Activated CD8-positive, alpha-beta T cell treated with anti-CD3 and anti-CD28 coated beads for 36 hours (primary cell): ENCODE data around the gene SPAG16. TPM values are rescaled to one million over a fixed set of nuclear protein-coding genes. Genes with fewer than 3 reads are reported as not detected.

Experiments
- ATAC-seq: fragments of 200-7000 bp; cut with Tn5 transposase; one replicate; pipeline ENCODE4 v1.10.0; 2021; ENCODE audit warnings: mild to moderate bottlenecking, moderate library complexity
- CTCF ChIA-PET: fragments of 350-600 bp; sonication (Branson Sonifier 250); formaldehyde crosslinking; loops from one replicate; lab custom pipeline; 2021; ENCODE audit warnings: antibody characterized with exemption; lab: Charles Lee
- POLR2A ChIA-PET: fragments of 350-600 bp; sonication (Branson Sonifier 250); formaldehyde crosslinking; loops from one replicate; lab custom pipeline; 2021; ENCODE audit warnings: antibody characterized with exemption; lab: Charles Lee
- DNase-seq: peaks from one replicate; pipeline ENCODE4 v3.0.0-alpha.2; 2020
- H3K27ac Mint-ChIP-seq: one replicate; pipeline ENCODE4 v1.8.0; 2021; ENCODE audit warnings: mild to moderate bottlenecking, mixed read lengths
- H3K27me3 Mint-ChIP-seq: one replicate; pipeline ENCODE4 v1.8.0; 2021; ENCODE audit warnings: mixed read lengths
- H3K36me3 Mint-ChIP-seq: one replicate; pipeline ENCODE4 v1.8.0; 2021; ENCODE audit warnings: low read depth, mixed read lengths
- H3K4me1 Mint-ChIP-seq: one replicate; pipeline ENCODE4 v1.8.0; 2021; ENCODE audit warnings: low read depth, mixed read lengths
- H3K4me3 Mint-ChIP-seq: one replicate; pipeline ENCODE4 v1.8.0; 2021; ENCODE audit warnings: mild to moderate bottlenecking, moderate library complexity, mixed read lengths
- H3K9me3 Mint-ChIP-seq: one replicate; pipeline ENCODE4 v1.8.0; 2021; ENCODE audit warnings: mixed read lengths
- intact Hi-C: fragments of 100-400 bp; cut with micrococcal nuclease; formaldehyde crosslinking; loops from one replicate; pipeline ENCODE4 v1.10.0; 2022
- total RNA-seq, 2 experiments: library from RNA; stranded (reverse); gene quantifications; one replicate each; pipeline ENCODE4 v1.2.3, GENCODE V29; 2021
- TF ChIP-seq, protein P1 (sequence below): fragments of 200-600 bp; IDR thresholded peaks from one replicate; pipeline ENCODE4 v1.8.0; 2022; ENCODE audit warnings: antibody characterized with exemption, mild to moderate bottlenecking

The SPAG16 gene
- total RNA-seq, result 10 to 100 TPM in 1 of 2 experiments, 1 to 10 TPM in 1; 9.4 to 11.7 TPM

DNA sequence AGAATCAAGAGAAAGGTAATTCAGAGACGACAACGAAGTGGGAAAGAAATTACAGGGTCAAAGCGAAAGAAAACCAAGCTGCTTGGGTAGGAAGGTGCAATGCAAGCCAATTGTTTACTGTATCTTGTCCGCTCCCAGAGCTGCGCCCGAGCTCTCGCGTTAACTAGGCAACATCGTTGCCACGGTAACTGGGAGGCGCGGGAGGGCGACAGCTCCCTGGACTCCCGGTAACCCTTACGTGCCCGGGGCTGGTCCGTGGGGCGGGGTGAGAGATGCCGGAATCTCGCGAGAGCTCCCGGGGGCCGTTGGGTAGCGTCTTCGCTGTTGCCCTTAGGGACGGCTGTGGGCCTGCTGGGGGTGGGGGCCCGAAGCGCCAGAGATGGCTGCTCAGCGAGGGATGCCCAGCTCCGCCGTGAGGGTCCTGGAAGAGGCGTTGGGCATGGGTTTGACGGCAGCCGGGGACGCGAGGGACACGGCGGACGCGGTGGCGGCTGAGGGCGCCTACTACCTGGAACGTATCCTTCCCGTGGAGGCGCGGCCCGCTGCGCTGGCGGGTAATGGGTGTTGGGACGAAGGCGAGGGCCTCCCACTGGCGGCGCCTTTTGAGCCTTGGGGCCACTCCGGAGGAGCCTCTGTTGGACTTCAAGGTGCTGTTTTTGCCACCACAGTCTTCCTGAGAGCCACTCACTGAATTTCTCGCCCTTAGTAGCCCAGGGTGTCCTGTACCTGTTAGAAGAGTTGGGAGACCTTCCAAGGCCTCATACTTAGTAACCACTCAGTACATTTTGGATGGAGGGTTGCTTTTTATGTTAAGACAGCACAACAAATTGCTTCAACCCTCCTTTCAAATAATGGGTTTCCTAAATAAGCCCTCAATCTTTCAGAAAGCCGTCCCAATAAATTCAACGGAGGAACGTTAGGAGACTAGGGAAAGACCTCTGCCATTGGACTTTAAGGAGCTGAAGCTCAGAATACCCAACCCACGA, at the start of gene SPAG16:
TSS of gene SPAG16 (plus strand) at position 360 of the 986 bp plus-strand sequence.
- Mint-ChIP-seq H3K4me1 (peaks cover 24% of the 10 kb centered on the region), H3K27me3 (no peaks in the 10 kb centered on the region), H3K4me3 (peak within 1 kb of the TSS; percentile 84), H3K27ac (peak within 1 kb of the TSS; percentile 89), H3K36me3 (no peaks in the 10 kb centered on the region), H3K9me3 (no peaks in the 10 kb centered on the region)
- intact Hi-C loops, result no loop called here
- POLR2A ChIA-PET, result interaction anchor here (1.1 kb wide), 2 partner anchors 9 kb away, joined by 3 read pairs; no protein-coding TSS in a partner anchor
- DNase-seq (peak; percentile 99), ATAC-seq (peak; percentile 99)
- CTCF ChIA-PET, result interaction anchor here (0.7 to 1.6 kb wide), 4 partner anchors 7 to 37 kb away, joined by 4 to 5 read pairs (median 4); no protein-coding TSS in a partner anchor
- TF ChIP-seq, protein P1, sequence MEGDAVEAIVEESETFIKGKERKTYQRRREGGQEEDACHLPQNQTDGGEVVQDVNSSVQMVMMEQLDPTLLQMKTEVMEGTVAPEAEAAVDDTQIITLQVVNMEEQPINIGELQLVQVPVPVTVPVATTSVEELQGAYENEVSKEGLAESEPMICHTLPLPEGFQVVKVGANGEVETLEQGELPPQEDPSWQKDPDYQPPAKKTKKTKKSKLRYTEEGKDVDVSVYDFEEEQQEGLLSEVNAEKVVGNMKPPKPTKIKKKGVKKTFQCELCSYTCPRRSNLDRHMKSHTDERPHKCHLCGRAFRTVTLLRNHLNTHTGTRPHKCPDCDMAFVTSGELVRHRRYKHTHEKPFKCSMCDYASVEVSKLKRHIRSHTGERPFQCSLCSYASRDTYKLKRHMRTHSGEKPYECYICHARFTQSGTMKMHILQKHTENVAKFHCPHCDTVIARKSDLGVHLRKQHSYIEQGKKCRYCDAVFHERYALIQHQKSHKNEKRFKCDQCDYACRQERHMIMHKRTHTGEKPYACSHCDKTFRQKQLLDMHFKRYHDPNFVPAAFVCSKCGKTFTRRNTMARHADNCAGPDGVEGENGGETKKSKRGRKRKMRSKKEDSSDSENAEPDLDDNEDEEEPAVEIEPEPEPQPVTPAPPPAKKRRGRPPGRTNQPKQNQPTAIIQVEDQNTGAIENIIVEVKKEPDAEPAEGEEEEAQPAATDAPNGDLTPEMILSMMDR, result no peak

GRCh38 chr2:213234641-213235040, 49.6 kb upstream of the SPAG16 start:
- H3K27me3 Mint-ChIP-seq, result peaks cover 3% of the 10 kb centered on the region
- peaks cover 30% of the 10 kb centered on the region for H3K4me1 Mint-ChIP-seq
- no peak overlapping the region for H3K4me3 Mint-ChIP-seq
- intact Hi-C loops, result loop anchor here (5.0 to 10.0 kb wide), 2 partner anchors 82 to 220 kb away; partner anchors contain the start of gene IKZF2
- ATAC-seq, result no peak
- TF ChIP-seq, protein P1, result no peak
- no peak for DNase-seq
- POLR2A ChIA-PET, result interaction anchor here (0.9 kb wide), 1 partner anchor 82 kb away, joined by 3 read pairs; no protein-coding TSS in a partner anchor
- H3K36me3 Mint-ChIP-seq, result peaks cover 2% of the 10 kb centered on the region
- H3K9me3 Mint-ChIP-seq, result no peaks in the 10 kb centered on the region
- peak overlapping the region; percentile 56 for H3K27ac Mint-ChIP-seq
- CTCF ChIA-PET, result interaction anchor here (1.1 kb wide), 1 partner anchor 371 kb away, joined by 3 read pairs; no protein-coding TSS in a partner anchor

DNA sequence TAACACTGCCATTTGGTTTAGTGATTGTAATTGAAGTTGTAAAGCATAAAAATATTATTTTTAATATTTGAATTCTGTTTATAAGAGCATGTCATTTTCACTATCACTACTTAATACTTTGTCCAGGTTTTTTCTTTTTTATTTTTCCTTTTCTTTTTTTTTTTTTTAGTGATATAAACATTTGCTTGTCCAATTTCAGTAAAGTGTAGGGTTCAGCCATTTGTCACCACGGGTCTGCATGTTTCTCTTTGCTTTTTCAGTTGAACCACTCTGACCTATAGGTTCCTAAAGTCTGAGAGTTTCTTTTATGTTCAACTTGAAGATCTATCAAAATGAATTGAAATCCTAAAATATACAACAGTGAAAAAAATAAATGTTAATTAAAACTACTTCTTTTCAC, 48.5 kb upstream of the SPAG16 start:
- TF ChIP-seq, protein P1, result no peak
- Mint-ChIP-seq H3K27me3 (peaks cover 3% of the 10 kb centered on the region), H3K4me1 (peaks cover 30% of the 10 kb centered on the region), H3K9me3 (no peaks in the 10 kb centered on the region), H3K27ac (no peak overlapping the region), H3K36me3 (peaks cover 2% of the 10 kb centered on the region), H3K4me3 (no peak overlapping the region)
- DNase-seq (no peak), ATAC-seq (no peak)
- POLR2A ChIA-PET, result no interaction called here
- CTCF ChIA-PET, result interaction anchor here (0.9 kb wide), 1 partner anchor 549 kb away, joined by 3 read pairs; no protein-coding TSS in a partner anchor
- intact Hi-C loops, result loop anchor here (10.0 kb wide), 1 partner anchor 221 kb away; no protein-coding TSS in a partner anchor

GRCh38 chr2:213237251-213237650, 47.0 kb upstream of the SPAG16 start:
- POLR2A ChIA-PET, result no interaction called here
- Mint-ChIP-seq H3K4me1 (peaks cover 31% of the 10 kb centered on the region), H3K36me3 (peaks cover 2% of the 10 kb centered on the region), H3K4me3 (peak overlapping the region; percentile 28), H3K9me3 (no peaks in the 10 kb centered on the region), H3K27ac (peak overlapping the region; percentile 79), H3K27me3 (peaks cover 3% of the 10 kb centered on the region)
- intact Hi-C loops, result loop anchor here (10.0 kb wide), 1 partner anchor 222 kb away; no protein-coding TSS in a partner anchor
- DNase-seq, result no peak
- TF ChIP-seq, protein P1, result no peak
- CTCF ChIA-PET, result no interaction called here
- ATAC-seq, result no peak
